Endothelial cell of umbilical vein (primary cell): ENCODE data around the gene DDR1.
"Not testable (repeated sequence)": the region's sequence is repeated elsewhere in the genome, so short reads cannot be mapped to it uniquely, and the experiment has no call there.

Experiments
- EZH2 ChIP-seq: IDR thresholded peaks from 2 replicates; pipeline ENCODE4 v1.6.1; 2012; ENCODE audit warnings: borderline replicate concordance, low read depth, mild to moderate bottlenecking, moderate library complexity, low read length, inconsistent platforms; ENCODE audit not compliant: severe bottlenecking
- FOS ChIP-seq: IDR thresholded peaks from 2 replicates; pipeline ENCODE4 v1.6.1; 2011; ENCODE audit warnings: mild to moderate bottlenecking, low read length, moderate library complexity, borderline replicate concordance; ENCODE audit not compliant: insufficient read depth
- JUN ChIP-seq: IDR thresholded peaks from 2 replicates; pipeline ENCODE4 v1.6.1; 2011; ENCODE audit warnings: borderline replicate concordance, low read depth; ENCODE audit not compliant: insufficient read length, insufficient read depth
- MAX ChIP-seq: IDR thresholded peaks from 2 replicates; pipeline ENCODE4 v1.6.1; 2011; ENCODE audit not compliant: insufficient read depth, insufficient read length
- POLR2A ChIP-seq: IDR thresholded peaks from 2 replicates; pipeline ENCODE4 v1.6.1; 2012; ENCODE audit warnings: low read depth, mild to moderate bottlenecking, control low read depth, low read length
- POLR2AphosphoS5 ChIP-seq: IDR thresholded peaks from 2 replicates; pipeline ENCODE4 v1.6.1; 2012; ENCODE audit warnings: low read depth, mild to moderate bottlenecking, control low read depth, low read length, moderate library complexity; ENCODE audit not compliant: insufficient read depth
- TF ChIP-seq, protein P1 (sequence below), 2 donors: IDR thresholded peaks; 1 replicate in 1 of 2; 2 replicates in 1 of 2; pipeline ENCODE4 v1.5.1; 2011; ENCODE audit warnings: low read length in 2 of 2, mild to moderate bottlenecking in 2 of 2, moderate library complexity in 2 of 2, control low read depth in 1 of 2, inconsistent platforms in 1 of 2, low read depth in 1 of 2; ENCODE audit not compliant: insufficient read depth in 1 of 2; ENCODE audit errors: extremely low read depth in 1 of 2

- TF ChIP-seq, protein P1, sequence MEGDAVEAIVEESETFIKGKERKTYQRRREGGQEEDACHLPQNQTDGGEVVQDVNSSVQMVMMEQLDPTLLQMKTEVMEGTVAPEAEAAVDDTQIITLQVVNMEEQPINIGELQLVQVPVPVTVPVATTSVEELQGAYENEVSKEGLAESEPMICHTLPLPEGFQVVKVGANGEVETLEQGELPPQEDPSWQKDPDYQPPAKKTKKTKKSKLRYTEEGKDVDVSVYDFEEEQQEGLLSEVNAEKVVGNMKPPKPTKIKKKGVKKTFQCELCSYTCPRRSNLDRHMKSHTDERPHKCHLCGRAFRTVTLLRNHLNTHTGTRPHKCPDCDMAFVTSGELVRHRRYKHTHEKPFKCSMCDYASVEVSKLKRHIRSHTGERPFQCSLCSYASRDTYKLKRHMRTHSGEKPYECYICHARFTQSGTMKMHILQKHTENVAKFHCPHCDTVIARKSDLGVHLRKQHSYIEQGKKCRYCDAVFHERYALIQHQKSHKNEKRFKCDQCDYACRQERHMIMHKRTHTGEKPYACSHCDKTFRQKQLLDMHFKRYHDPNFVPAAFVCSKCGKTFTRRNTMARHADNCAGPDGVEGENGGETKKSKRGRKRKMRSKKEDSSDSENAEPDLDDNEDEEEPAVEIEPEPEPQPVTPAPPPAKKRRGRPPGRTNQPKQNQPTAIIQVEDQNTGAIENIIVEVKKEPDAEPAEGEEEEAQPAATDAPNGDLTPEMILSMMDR (IDR thresholded peaks at IDR 0.05; ENCODE audit: extremely low read depth in 1 of 2, insufficient read depth in 1 of 2, low read depth in 1 of 2, low read length in 2 of 2), result not testable (repeated sequence)
- not testable (repeated sequence) for TF ChIP-seq EZH2, POLR2AphosphoS5, FOS, POLR2A, JUN, MAX
Observed at GRCh38 chr6:30873795-30874194, 10.5 kb upstream of the DDR1 start.
